ENCODE data around the gene SERPINE3. TPM values are rescaled to one million over a fixed set of nuclear protein-coding genes. Genes with fewer than 3 reads are reported as not detected.

Gene SERPINE3
- total and polyA plus RNA-seq, 2 experiments from 2014 or later, result 0.17 to 0.31 TPM

GRCh38 chr13:51333421-51333820, 6.1 kb upstream of the SERPINE3 start:
- H4K20me1 ChIP-seq (replicated peaks; ENCODE audit: insufficient read depth), result no peaks in the 10 kb centered on the region
- Mint-ChIP-seq H3K27ac (no peak overlapping the region), H3K4me3 (no peak overlapping the region), H3K4me1 (peaks cover 20% of the 10 kb centered on the region), H3K27me3 (ENCODE audit: insufficient read depth, low read depth, poor library complexity) (peaks cover 7% of the 10 kb centered on the region), H3K9me3 (no peaks in the 10 kb centered on the region), H3K36me3 (ENCODE audit: low read depth) (no peaks in the 10 kb centered on the region)
- ATAC-seq (no peak), DNase-seq (ENCODE audit: low spot score) (no peak)
- H2AFZ ChIP-seq, result no peak overlapping the region
- peaks cover 14% of the 10 kb centered on the region; the same call in 1 of the 2 replicates for H3K4me1 ChIP-seq (ENCODE audit: insufficient read depth)
- TF ChIP-seq EZH2phosphoT487 (IDR thresholded peaks at IDR 0.05; ENCODE audit: unreplicated experiment) (no peak), STAT1 (IDR thresholded peaks at IDR 0.05; ENCODE audit: unreplicated experiment) (no peak), CTCF (conservative IDR thresholded peaks at IDR 0.05; ENCODE audit: low read depth in 2 of 2) (no peak), ETS1 (IDR thresholded peaks at IDR 0.05) (no peak), NANOG (IDR thresholded peaks at IDR 0.05; ENCODE audit: borderline replicate concordance) (no peak), CREB1 (CRISPR knock-in tag; IDR thresholded peaks at IDR 0.05; ENCODE audit: low read depth) (no peak), ZNF331 (CRISPR knock-in tag; IDR thresholded peaks at IDR 0.05; ENCODE audit: low read depth) (no peak), ZNF462 (CRISPR knock-in tag; IDR thresholded peaks at IDR 0.05) (no peak)
- H3F3A ChIP-seq (replicated peaks; ENCODE audit: low read depth), result no peaks in the 10 kb centered on the region
- H3K4me2 ChIP-seq, result no peak overlapping the region
- H3K27ac ChIP-seq (ENCODE audit: low read depth), result no peak overlapping the region
- no peaks in the 10 kb centered on the region for H3K36me3 ChIP-seq (ENCODE audit: insufficient read depth)
- H3K79me2 ChIP-seq (replicated peaks; ENCODE audit: insufficient read depth), result no peaks in the 10 kb centered on the region
- H3K27me3 ChIP-seq (ENCODE audit: insufficient read depth), result no peaks in the 10 kb centered on the region
- H3K4me3 ChIP-seq, result no peak overlapping the region
- no peaks in the 10 kb centered on the region for H3K9me2 ChIP-seq (ENCODE audit: insufficient read depth)
